ENCODE data around the gene SLC9A1. TPM values are rescaled to one million over a fixed set of nuclear protein-coding genes. Genes with fewer than 3 reads are reported as not detected.

The SLC9A1 gene
- total and polyA plus RNA-seq, 12 donors, result 3.1 to 49.0 (median 28.4) TPM

- intact Hi-C loops (cut with DNase I), result loop anchor here in 1 of 2 donors (10.0 kb wide), 1 partner anchor 88 kb away; no protein-coding TSS in a partner anchor
- Histone ChIP-seq H3K9me3 (replicated peaks in 1 of 3) (no peaks in the 10 kb centered on the region), H3K4me3 (no peak overlapping the region), H3K36me3 (replicated peaks in 1 of 2) (peaks cover 0 to 4% of the 10 kb centered on the region in 2 donors), H3K27me3 (no peaks in the 10 kb centered on the region), H3K27ac (no peak overlapping the region), H3K4me1 (replicated peaks in 1 of 2) (peaks cover 3 to 11% of the 10 kb centered on the region in 2 donors)
- WGBS, 4 donors, result 83 to 92% (median 87%) methylated on average over 7 of the region's 7 CpGs
- TF ChIP-seq CTCF (IDR thresholded peaks at IDR 0.05), result no peak
- no peak for TF ChIP-seq POLR2A (IDR thresholded peaks at IDR 0.05)
- DNase-seq, result no peak
Observed at GRCh38 chr1:27106561-27107323, 48.2 kb downstream of the SLC9A1 start.

- intact Hi-C loops (cut with DNase I), result loop anchor here in 1 of 2 donors (10.0 kb wide), 1 partner anchor 90 kb away; no protein-coding TSS in a partner anchor
- 86 to 100% (median 99%) methylated on average over 1 to 2 of the region's 2 CpGs for WGBS, 4 donors
- H3K4me3 ChIP-seq, result no peak overlapping the region
- peaks cover 0 to 11% of the 10 kb centered on the region in 2 donors for H3K36me3 ChIP-seq (replicated peaks in 1 of 2)
- H3K4me1 ChIP-seq (replicated peaks in 1 of 2), result peaks cover 0 to under 1% of the 10 kb centered on the region in 2 donors
- H3K27ac ChIP-seq, result no peak overlapping the region
- DNase-seq, result no peak
- no peaks in the 10 kb centered on the region for H3K27me3 ChIP-seq
- TF ChIP-seq POLR2A (IDR thresholded peaks at IDR 0.05), result no peak
- no peaks in the 10 kb centered on the region for H3K9me3 ChIP-seq (replicated peaks in 1 of 3)
Observed at GRCh38 chr1:27105018-27105417, 49.9 kb downstream of the SLC9A1 start.

- H3K4me1 ChIP-seq (replicated peaks in 1 of 2), result peaks cover 6 to 14% of the 10 kb centered on the region in 2 donors
- no peaks in the 10 kb centered on the region for H3K9me3 ChIP-seq (replicated peaks in 1 of 3)
- intact Hi-C loops (cut with DNase I), result loop anchor here (2.0 to 10.0 kb wide), 4 partner anchors 91 to 194 kb away; no protein-coding TSS in a partner anchor
- no peak for TF ChIP-seq CTCF (IDR thresholded peaks at IDR 0.05)
- no peak for TF ChIP-seq POLR2A (IDR thresholded peaks at IDR 0.05)
- H3K4me3 ChIP-seq, result no peak overlapping the region
- no peaks in the 10 kb centered on the region for H3K27me3 ChIP-seq
- no peak overlapping the region for H3K27ac ChIP-seq
- WGBS, 4 donors, result 47 to 69% (median 64%) methylated on average over 4 of the region's 4 CpGs
- peaks cover 0 to 11% of the 10 kb centered on the region in 2 donors for H3K36me3 ChIP-seq (replicated peaks in 1 of 2)
- DNase-seq, result no peak
Observed at GRCh38 chr1:27103498-27103897, 51.4 kb downstream of the SLC9A1 start.

- Histone ChIP-seq H3K27ac (no peak overlapping the region), H3K4me3 (no peak overlapping the region), H3K27me3 (no peaks in the 10 kb centered on the region), H3K36me3 (replicated peaks in 1 of 2) (peaks cover 0 to 11% of the 10 kb centered on the region in 2 donors), H3K9me3 (replicated peaks in 1 of 3) (no peaks in the 10 kb centered on the region), H3K4me1 (replicated peaks in 1 of 2) (peaks cover 6 to 14% of the 10 kb centered on the region in 2 donors)
- intact Hi-C loops (cut with DNase I), result loop anchor here (2.0 to 10.0 kb wide), 4 partner anchors 92 to 194 kb away; no protein-coding TSS in a partner anchor
- DNase-seq, result peak; percentile 65 to 93 (median 78)
- TF ChIP-seq POLR2A (IDR thresholded peaks at IDR 0.05) (no peak), CTCF (IDR thresholded peaks at IDR 0.05) (peak; percentile 95 to 99 (median 96))
- 35 to 98% (median 41%) methylated on average over 5 to 15 of the region's 15 CpGs for whole genome bisulfite sequencing, 4 donors
Observed at GRCh38 chr1:27102707-27103468, 52.0 kb downstream of the SLC9A1 start.

All from adrenal gland (tissue), 12 donors.